ENCODE measurements around the gene CYP21A2. TPM values are rescaled to one million over a fixed set of nuclear protein-coding genes. Genes with fewer than 3 reads are reported as not detected.
"Not testable (repeated sequence)": the region's sequence is repeated elsewhere in the genome, so short reads cannot be mapped to it uniquely, and the experiment has no call there.

Gene CYP21A2
- total and polyA plus RNA-seq, 4 donors, result 1.7 to 29.7 (median 18.3) TPM

DNA sequence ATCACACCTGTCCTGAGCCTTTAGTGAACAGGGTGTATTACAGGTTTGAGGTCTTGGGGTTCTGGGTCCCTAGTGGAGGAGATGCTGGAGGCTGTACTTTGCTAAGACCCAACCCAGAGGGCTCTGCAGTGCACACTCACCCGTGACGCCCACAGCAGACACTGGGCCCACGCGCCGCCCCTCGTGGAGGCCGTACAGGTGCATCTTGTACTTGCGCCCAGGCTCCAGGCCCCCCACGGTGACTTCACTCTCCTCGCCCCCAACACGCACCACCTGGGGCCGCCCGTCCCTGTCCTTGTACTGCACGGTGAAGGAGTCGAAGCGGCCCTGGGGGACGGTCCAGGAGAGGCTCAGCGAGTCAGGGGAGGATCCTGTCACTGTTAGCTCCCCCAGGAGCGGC is 29.3 kb downstream of the CYP21A2 start:
- H3K36me3 ChIP-seq (ENCODE audit: control insufficient read depth in 4 of 4, insufficient read depth in 3 of 4, low read depth in 1 of 4, low read length in 3 of 4); H3K9me3 ChIP-seq (ENCODE audit: control insufficient read depth in 4 of 4, low read length in 3 of 4); H3K4me1 ChIP-seq (ENCODE audit: control insufficient read depth in 4 of 4, insufficient read depth in 4 of 4, low read length in 3 of 4); H3K4me3 ChIP-seq (ENCODE audit: low read depth in 1 of 3, low read length in 3 of 3); DNase-seq (ENCODE audit: low spot score); H3K27ac ChIP-seq (ENCODE audit: low read depth in 1 of 2, low read length in 2 of 2); H3K27me3 ChIP-seq (ENCODE audit: control insufficient read depth in 4 of 4, insufficient read depth in 4 of 4, low read length in 3 of 4); H3K9ac ChIP-seq (ENCODE audit: low read depth in 1 of 2, low read length in 2 of 2): not testable (repeated sequence)
- 95% methylated on average over 19 of the region's 19 CpGs for WGBS

- not testable (repeated sequence) for H3K27ac ChIP-seq (ENCODE audit: low read depth in 1 of 2, low read length in 2 of 2); H3K36me3 ChIP-seq (ENCODE audit: control insufficient read depth in 4 of 4, insufficient read depth in 3 of 4, low read depth in 1 of 4, low read length in 3 of 4); H3K4me3 ChIP-seq (ENCODE audit: low read depth in 1 of 3, low read length in 3 of 3); H3K27me3 ChIP-seq (ENCODE audit: control insufficient read depth in 4 of 4, insufficient read depth in 4 of 4, low read length in 3 of 4); H3K4me1 ChIP-seq (ENCODE audit: control insufficient read depth in 4 of 4, insufficient read depth in 4 of 4, low read length in 3 of 4); DNase-seq (ENCODE audit: low spot score); H3K9me3 ChIP-seq (ENCODE audit: control insufficient read depth in 4 of 4, low read length in 3 of 4); H3K9ac ChIP-seq (ENCODE audit: low read depth in 1 of 2, low read length in 2 of 2)
- 92% methylated on average over 13 of the region's 13 CpGs for WGBS
Measured at GRCh38 chr6:32068315-32068714, 30.1 kb downstream of the CYP21A2 start.

GRCh38 chr6:32068867-32069266 is 30.7 kb downstream of the CYP21A2 start:
- TF ChIP-seq CTCF (IDR thresholded peaks at IDR 0.05; ENCODE audit: low read depth, low read length, missing input control) (no peak), RXRA (IDR thresholded peaks at IDR 0.05) (no peak), EGR1 (IDR thresholded peaks at IDR 0.05; ENCODE audit: low read depth in 2 of 2) (no peak), ZBTB33 (IDR thresholded peaks at IDR 0.05) (no peak), GABPA (IDR thresholded peaks at IDR 0.05 in 1 of 2, conservative IDR thresholded peaks at IDR 0.05 in 1 of 2) (no peak), HNF4A (conservative IDR thresholded peaks at IDR 0.05) (no peak), YY1 (IDR thresholded peaks at IDR 0.05) (no peak), REST (IDR thresholded peaks at IDR 0.05) (no peak), TAF1 (conservative IDR thresholded peaks at IDR 0.05) (no peak), SP1 (IDR thresholded peaks at IDR 0.05) (no peak), NR2F2 (IDR thresholded peaks at IDR 0.05) (no peak), RAD21 (IDR thresholded peaks at IDR 0.05) (no peak)
- TF ChIP-seq, protein P1, sequence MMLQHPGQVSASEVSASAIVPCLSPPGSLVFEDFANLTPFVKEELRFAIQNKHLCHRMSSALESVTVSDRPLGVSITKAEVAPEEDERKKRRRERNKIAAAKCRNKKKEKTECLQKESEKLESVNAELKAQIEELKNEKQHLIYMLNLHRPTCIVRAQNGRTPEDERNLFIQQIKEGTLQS (IDR thresholded peaks at IDR 0.05), result no peak
- Histone ChIP-seq H3K4me3 (ENCODE audit: low read depth in 1 of 3, low read length in 3 of 3) (no peak overlapping the region), H3K27me3 (ENCODE audit: control insufficient read depth in 4 of 4, insufficient read depth in 4 of 4, low read length in 3 of 4) (no peaks in the 10 kb centered on the region), H3K27ac (ENCODE audit: low read depth in 1 of 2, low read length in 2 of 2) (no peak overlapping the region), H3K9me3 (ENCODE audit: control insufficient read depth in 4 of 4, low read length in 3 of 4) (no peaks in the 10 kb centered on the region), H3K9ac (ENCODE audit: low read depth in 1 of 2, low read length in 2 of 2) (no peak overlapping the region), H3K4me1 (ENCODE audit: control insufficient read depth in 4 of 4, insufficient read depth in 4 of 4, low read length in 3 of 4) (no peaks in the 10 kb centered on the region), H3K36me3 (ENCODE audit: control insufficient read depth in 4 of 4, insufficient read depth in 3 of 4, low read depth in 1 of 4, low read length in 3 of 4) (no peaks in the 10 kb centered on the region)
- no peak for DNase-seq (ENCODE audit: low spot score)
- WGBS, result 91% methylated on average over 14 of the region's 14 CpGs

Measured in liver (tissue), 9 donors.